Caco-2 (cell line): ENCODE measurements around the gene TOMM40L. TPM values are rescaled to one million over a fixed set of nuclear protein-coding genes. Genes with fewer than 3 reads are reported as not detected.

Experiments
- BruUV-seq: library from RNA; stranded (reverse); fragments of 400-500 nt; replicated peaks from 2 replicates; lab custom pipeline; 2021; lab: Mats Ljungman, UMichigan
- CTCF ChIA-PET: fragments of 300-600 bp; sonication (Branson Sonifier 250); formaldehyde crosslinking; loops from one replicate; lab custom pipeline; 2022; ENCODE audit warnings: antibody characterized with exemption; lab: Charles Lee
- POLR2A ChIA-PET: fragments of 300-600 bp; sonication (Branson Sonifier 250); formaldehyde crosslinking; loops from one replicate; lab custom pipeline; 2022; ENCODE audit warnings: antibody characterized with exemption; lab: Charles Lee
- DNase-seq, 2 experiments: peaks; one replicate each; pipeline versions ENCODE4 v3.0.0 to v3.0.0-alpha.2; 2020 to 2022
- H3K27me3 ChIP-seq: replicated peaks from 2 replicates; pipeline ENCODE4 v1.6.0; 2011; ENCODE audit warnings: low read length; ENCODE audit not compliant: control insufficient read depth, insufficient read depth
- H3K36me3 ChIP-seq: 2 replicates; pipeline ENCODE4 v1.5.1; 2011; ENCODE audit warnings: low read length; ENCODE audit not compliant: control insufficient read depth, insufficient read depth
- H3K4me1 ChIP-seq: fragments of 250-450 bp; sonication (Bioruptor Pico); 2 replicates; pipeline ENCODE4 v1.5.1; 2020; ENCODE audit warnings: mild to moderate bottlenecking
- H3K4me3 ChIP-seq: 2 replicates; pipeline ENCODE4 v1.5.1; 2011; ENCODE audit warnings: low read depth, mild to moderate bottlenecking, control low read depth, low read length
- H3K9me3 ChIP-seq: fragments of 250-450 bp; sonication (Bioruptor Pico); 2 replicates; pipeline ENCODE4 v1.5.1; 2020; ENCODE audit warnings: mild to moderate bottlenecking, moderate library complexity
- H3K27ac Mint-ChIP-seq: one replicate; pipeline ENCODE4 v1.8.0; 2022; ENCODE audit warnings: mixed read lengths; ENCODE audit not compliant: unreplicated experiment
- H3K27me3 Mint-ChIP-seq: one replicate; pipeline ENCODE4 v1.8.0; 2022; ENCODE audit warnings: mixed read lengths; ENCODE audit not compliant: insufficient read depth, unreplicated experiment
- H3K36me3 Mint-ChIP-seq: one replicate; pipeline ENCODE4 v1.8.0; 2022; ENCODE audit warnings: mild to moderate bottlenecking, mixed read lengths; ENCODE audit not compliant: insufficient read depth, unreplicated experiment
- H3K4me1 Mint-ChIP-seq: one replicate; pipeline ENCODE4 v1.8.0; 2022; ENCODE audit warnings: low read depth, mixed read lengths; ENCODE audit not compliant: unreplicated experiment
- H3K4me3 Mint-ChIP-seq: one replicate; pipeline ENCODE4 v1.8.0; 2022; ENCODE audit warnings: mild to moderate bottlenecking, moderate library complexity, mixed read lengths; ENCODE audit not compliant: unreplicated experiment
- H3K9me3 Mint-ChIP-seq: one replicate; pipeline ENCODE4 v1.8.0; 2022; ENCODE audit warnings: mixed read lengths; ENCODE audit not compliant: unreplicated experiment
- intact Hi-C: fragments of 100-400 bp; cut with micrococcal nuclease; formaldehyde crosslinking; loops from one replicate; pipeline ENCODE4 v1.10.0; 2022; ENCODE audit not compliant: unreplicated experiment
- total RNA-seq: library from RNA; stranded (reverse); gene quantifications from 2 replicates; pipeline ENCODE4 v1.2.3, GENCODE V29; 2022
- TF ChIP-seq, protein P1 (sequence below), 2 experiments: fragments of 200-600 bp in 1 of 2; IDR thresholded peaks; 1 replicate in 1 of 2; 2 replicates in 1 of 2; pipeline versions ENCODE4 v1.5.1 to v1.8.0; 2011 to 2022; ENCODE audit warnings: antibody characterized with exemption in 1 of 2, control low read depth in 1 of 2, inconsistent platforms in 1 of 2, low read depth in 1 of 2, low read length in 1 of 2, mild to moderate bottlenecking in 1 of 2, moderate library complexity in 1 of 2; ENCODE audit not compliant: insufficient read depth in 1 of 2, severe bottlenecking in 1 of 2, unreplicated experiment in 1 of 2

TOMM40L gene
- total RNA-seq, 1 experiment from 2014 or later, result 23.1 TPM

DNA sequence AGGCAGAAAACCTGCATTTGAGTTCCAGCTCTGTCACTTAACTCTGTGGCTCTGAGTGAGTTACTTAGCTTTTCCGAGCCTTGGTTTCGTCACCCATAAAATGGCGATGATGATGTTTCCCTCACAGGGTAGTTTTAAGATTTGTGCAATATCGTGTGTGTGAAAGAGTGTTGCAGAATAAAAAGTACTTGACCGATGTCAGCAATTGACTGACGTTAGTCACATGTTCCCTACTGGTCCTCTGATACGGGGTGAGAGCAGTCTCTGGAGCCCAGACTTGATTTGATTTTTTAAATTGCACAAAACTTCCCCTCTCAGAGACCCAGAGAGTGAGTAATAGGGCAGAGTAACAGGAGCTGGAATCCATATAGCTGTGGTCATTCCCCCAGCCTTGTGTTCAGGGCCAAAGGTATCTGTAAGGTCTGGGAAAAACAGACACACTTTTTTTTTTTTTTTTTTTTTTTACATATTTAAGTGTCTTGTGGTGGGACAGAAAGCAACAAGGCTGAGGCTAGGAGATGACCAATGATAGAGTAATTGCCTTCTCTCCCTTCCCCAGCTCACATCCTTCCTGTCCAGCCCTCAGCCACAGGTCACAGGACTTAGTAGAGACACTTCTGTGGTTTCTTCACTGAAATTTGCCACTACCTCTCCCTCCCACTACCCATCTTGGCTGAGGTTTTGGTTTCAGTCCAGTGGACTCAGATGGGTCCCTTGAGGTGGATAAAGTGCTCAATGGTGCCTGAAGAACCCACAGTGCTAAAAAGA lies 8.7 kb upstream of the TOMM40L start:
- POLR2A ChIA-PET, result interaction anchor here (0.5 to 1.6 kb wide), 2 partner anchors 9 to 51 kb away, joined by 3 to 11 read pairs; partner anchors contain the start of gene TOMM40L
- CTCF ChIA-PET, result interaction anchor here (0.6 to 2.6 kb wide), 3 partner anchors 9 to 74 kb away, joined by 3 to 25 read pairs (median 6); partner anchors contain the start of gene TOMM40L
- Histone ChIP-seq H3K4me3 (peak overlapping the region; percentile 19), H3K27me3 (no peaks in the 10 kb centered on the region), H3K4me1 (peaks cover 68% of the 10 kb centered on the region), H3K9me3 (0 out of 2 replicates have a peak, but pooled peaks cover 1% of the 10 kb centered on the region), H3K36me3 (0 out of 2 replicates have a peak, but pooled peaks cover 4% of the 10 kb centered on the region)
- Mint-ChIP-seq H3K4me3 (peak overlapping the region; percentile 55), H3K36me3 (peaks cover 61% of the 10 kb centered on the region), H3K27me3 (no peaks in the 10 kb centered on the region), H3K4me1 (peaks cover 57% of the 10 kb centered on the region), H3K27ac (peak overlapping the region; percentile 97), H3K9me3 (peaks cover 6% of the 10 kb centered on the region)
- BruUV-seq, result TSS peak; percentile 8
- intact Hi-C loops, result loop anchor here (1.0 kb wide), 1 partner anchor 8 kb away; no protein-coding TSS in a partner anchor
- TF ChIP-seq, protein P1, sequence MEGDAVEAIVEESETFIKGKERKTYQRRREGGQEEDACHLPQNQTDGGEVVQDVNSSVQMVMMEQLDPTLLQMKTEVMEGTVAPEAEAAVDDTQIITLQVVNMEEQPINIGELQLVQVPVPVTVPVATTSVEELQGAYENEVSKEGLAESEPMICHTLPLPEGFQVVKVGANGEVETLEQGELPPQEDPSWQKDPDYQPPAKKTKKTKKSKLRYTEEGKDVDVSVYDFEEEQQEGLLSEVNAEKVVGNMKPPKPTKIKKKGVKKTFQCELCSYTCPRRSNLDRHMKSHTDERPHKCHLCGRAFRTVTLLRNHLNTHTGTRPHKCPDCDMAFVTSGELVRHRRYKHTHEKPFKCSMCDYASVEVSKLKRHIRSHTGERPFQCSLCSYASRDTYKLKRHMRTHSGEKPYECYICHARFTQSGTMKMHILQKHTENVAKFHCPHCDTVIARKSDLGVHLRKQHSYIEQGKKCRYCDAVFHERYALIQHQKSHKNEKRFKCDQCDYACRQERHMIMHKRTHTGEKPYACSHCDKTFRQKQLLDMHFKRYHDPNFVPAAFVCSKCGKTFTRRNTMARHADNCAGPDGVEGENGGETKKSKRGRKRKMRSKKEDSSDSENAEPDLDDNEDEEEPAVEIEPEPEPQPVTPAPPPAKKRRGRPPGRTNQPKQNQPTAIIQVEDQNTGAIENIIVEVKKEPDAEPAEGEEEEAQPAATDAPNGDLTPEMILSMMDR (IDR thresholded peaks at IDR 0.05; ENCODE audit: insufficient read depth in 1 of 2, low read depth in 1 of 2, low read length in 1 of 2, severe bottlenecking in 1 of 2, unreplicated experiment in 1 of 2), result no peak
- DNase-seq, result no peak

DNA sequence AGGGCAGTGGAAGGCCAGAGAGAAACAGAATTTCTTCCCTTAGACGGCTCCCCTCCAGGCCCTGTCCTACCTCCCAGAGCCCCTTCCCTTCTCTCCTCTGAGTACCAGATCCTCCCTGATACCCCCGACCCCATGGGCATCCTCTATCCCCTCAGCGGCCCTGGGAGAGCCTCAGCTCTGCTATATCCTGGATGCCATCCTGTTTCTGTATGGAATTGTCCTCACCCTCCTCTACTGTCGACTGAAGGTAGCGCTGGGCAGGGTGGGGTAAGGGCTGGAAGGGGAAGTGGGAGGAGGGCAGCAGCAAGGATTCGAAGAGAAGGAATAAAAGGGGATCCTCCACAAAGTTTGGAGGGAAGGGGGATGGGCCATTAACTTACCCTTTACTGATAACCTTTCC lies 8.0 kb upstream of the TOMM40L start:
- H3K4me1 ChIP-seq, result peaks cover 75% of the 10 kb centered on the region
- ChIA-PET CTCF (interaction anchor here (1.8 to 2.6 kb wide), 2 partner anchors 8 to 156 kb away, joined by 4 to 25 read pairs; partner anchors contain the start of gene TOMM40L), POLR2A (interaction anchor here (0.6 kb wide), 1 partner anchor 172 kb away, joined by 3 read pairs; no protein-coding TSS in a partner anchor)
- peaks cover 8% of the 10 kb centered on the region; the same call in 1 of the 2 replicates for H3K9me3 ChIP-seq
- DNase-seq, result no peak
- H3K27me3 Mint-ChIP-seq, result no peaks in the 10 kb centered on the region
- H3K27me3 ChIP-seq, result no peaks in the 10 kb centered on the region
- H3K36me3 ChIP-seq, result peaks cover 6% of the 10 kb centered on the region; the same call in 1 of the 2 replicates
- intact Hi-C loops, result loop anchor here (1.0 kb wide), 1 partner anchor 7 kb away; no protein-coding TSS in a partner anchor
- H3K9me3 Mint-ChIP-seq, result peaks cover 13% of the 10 kb centered on the region
- TF ChIP-seq, protein P1 (IDR thresholded peaks at IDR 0.05; ENCODE audit: insufficient read depth in 1 of 2, low read depth in 1 of 2, low read length in 1 of 2, severe bottlenecking in 1 of 2, unreplicated experiment in 1 of 2), result no peak
- BruUV-seq, result TSS peak; percentile 1
- H3K4me1 Mint-ChIP-seq, result peaks cover 64% of the 10 kb centered on the region
- H3K4me3 Mint-ChIP-seq, result peak overlapping the region; percentile 55
- H3K36me3 Mint-ChIP-seq, result peaks cover 61% of the 10 kb centered on the region
- peak overlapping the region; percentile 97 for H3K27ac Mint-ChIP-seq
- H3K4me3 ChIP-seq, result peak overlapping the region; percentile 19
